ENCODE data around the gene LDLRAD4.

Gene LDLRAD4

GRCh38 chr18:13279181-13280069, 60.9 kb downstream of the LDLRAD4 start:
- Histone ChIP-seq H3K27me3 (no peaks in the 10 kb centered on the region), H3K36me3 (peaks cover 0 to 32% (median 17%) of the 10 kb centered on the region in 3 donors), H3K4me3 (no peak overlapping the region), H3K9me3 (no peaks in the 10 kb centered on the region), H3K27ac (no peak overlapping the region), H3K4me1 (peaks cover 0 to 40% (median 19%) of the 10 kb centered on the region in 4 donors)
- TF ChIP-seq CTCF (IDR thresholded peaks at IDR 0.05), result no peak
- intact Hi-C loops (cut with DNase I; ENCODE audit: low total_unique reads), result no loop called here
- peak in 1 of 2 donors; percentile 21 for DNase-seq

- H3K9me3 ChIP-seq, result no peaks in the 10 kb centered on the region
- no peak for TF ChIP-seq CTCF (IDR thresholded peaks at IDR 0.05)
- H3K4me1 ChIP-seq, result peaks cover 0 to 41% (median 21%) of the 10 kb centered on the region in 4 donors
- H3K36me3 ChIP-seq, result peaks cover 0 to 32% (median 17%) of the 10 kb centered on the region in 3 donors
- intact Hi-C loops (cut with DNase I; ENCODE audit: low total_unique reads), result no loop called here
- no peak overlapping the region for H3K27ac ChIP-seq
- peak in 1 of 2 donors; percentile 3 for DNase-seq
- no peak overlapping the region for H3K4me3 ChIP-seq
- H3K27me3 ChIP-seq, result no peaks in the 10 kb centered on the region
These were observed 61.7 kb downstream of the LDLRAD4 start for GRCh38 chr18:13280070-13280795.

GRCh38 chr18:13281406-13281805, 62.8 kb downstream of the LDLRAD4 start:
- H3K9me3 ChIP-seq, result no peaks in the 10 kb centered on the region
- no peak overlapping the region for H3K4me3 ChIP-seq
- no peak for DNase-seq
- H3K27me3 ChIP-seq, result no peaks in the 10 kb centered on the region
- no peak overlapping the region for H3K27ac ChIP-seq
- H3K4me1 ChIP-seq, result peaks cover 0 to 41% (median 24%) of the 10 kb centered on the region in 4 donors
- intact Hi-C loops (cut with DNase I; ENCODE audit: low total_unique reads), result no loop called here
- peaks cover 0 to 32% (median 17%) of the 10 kb centered on the region in 3 donors for H3K36me3 ChIP-seq
- TF ChIP-seq CTCF (IDR thresholded peaks at IDR 0.05), result no peak

GRCh38 chr18:13283746-13284145, 65.2 kb downstream of the LDLRAD4 start:
- DNase-seq, result peak in 1 of 2 donors; percentile 7
- H3K4me1 ChIP-seq, result peaks cover 0 to 35% (median 18%) of the 10 kb centered on the region in 4 donors
- H3K4me3 ChIP-seq, result peak overlapping the region; percentile 26 to 32
- TF ChIP-seq CTCF (IDR thresholded peaks at IDR 0.05), result no peak
- H3K27me3 ChIP-seq, result no peaks in the 10 kb centered on the region
- no peaks in the 10 kb centered on the region for H3K9me3 ChIP-seq
- intact Hi-C loops (cut with DNase I; ENCODE audit: low total_unique reads), result no loop called here
- peak overlapping the region; percentile 46 to 53 for H3K27ac ChIP-seq
- peaks cover 0 to 26% (median 16%) of the 10 kb centered on the region in 3 donors for H3K36me3 ChIP-seq

GRCh38 chr18:13284330-13285027, 65.9 kb downstream of the LDLRAD4 start:
- peak; percentile 33 to 77 for DNase-seq
- Histone ChIP-seq H3K36me3 (peaks cover 0 to 19% (median 12%) of the 10 kb centered on the region in 3 donors), H3K4me1 (peaks cover 0 to 42% (median 18%) of the 10 kb centered on the region in 4 donors), H3K27me3 (no peaks in the 10 kb centered on the region), H3K9me3 (no peaks in the 10 kb centered on the region), H3K4me3 (peak overlapping the region; percentile 26 to 32), H3K27ac (peak overlapping the region; percentile 46 to 53)
- no peak for TF ChIP-seq CTCF (IDR thresholded peaks at IDR 0.05)
- intact Hi-C loops (cut with DNase I; ENCODE audit: low total_unique reads), result no loop called here

Data from tibial artery (tissue), 4 donors.